ENCODE measurements around the gene IFNA6. TPM values are rescaled to one million over a fixed set of nuclear protein-coding genes. Genes with fewer than 3 reads are reported as not detected.

Gene IFNA6
- not detected in 2 replicates for total RNA-seq (2014; rRNA removed; shearing (Covaris generic))
- total RNA-seq (2022) = not detected in 2 replicates
- not detected for Bru-seq, nascent RNA
- BruChase-seq, experiment 1, labeled RNA remaining after a 6-hour chase = not detected
- not detected for BruChase-seq, experiment 2, labeled RNA remaining after a 2-hour chase
- long read RNA-seq = 0 reads

GRCh38 chr9:21350787-21351186 lies at the start of gene IFNA6:
TSS of gene IFNA6 (minus strand) at chr9:21350887. CDS start at chr9:21350887, 0 bp downstream.
- POLR2A ChIA-PET = no interaction called here
- intact Hi-C loops (cut with micrococcal nuclease; ENCODE audit: unreplicated experiment) = no loop called here
- no peak within 1 kb of the TSS for H2AFZ ChIP-seq (ENCODE audit: low read length)
- H3K9me3 ChIP-seq (ENCODE audit: low read length) = no peaks in the 10 kb centered on the region
- H3K4me2 ChIP-seq (ENCODE audit: low read length) = no peak within 1 kb of the TSS
- no peaks in the 10 kb centered on the region for H3K9me2 ChIP-seq (ENCODE audit: insufficient read depth, low read length)
- BruUV-seq (replicated peaks) = no TSS peak
- CTCF ChIA-PET (ENCODE audit: unreplicated experiment) = no interaction called here
- no peak for DNase-seq (ENCODE audit: low spot score)
- H3K79me2 ChIP-seq (ENCODE audit: insufficient read depth, low read depth, low read length) = no peaks in the 10 kb centered on the region
- H4K20me1 ChIP-seq (ENCODE audit: insufficient read depth, low read length) = no peaks in the 10 kb centered on the region
- no peaks in the 10 kb centered on the region for H3K4me1 ChIP-seq (ENCODE audit: insufficient read depth, low read length, poor library complexity, severe bottlenecking)
- H3K4me3 ChIP-seq (ENCODE audit: low read depth, low read length, poor library complexity, severe bottlenecking) = no peak within 1 kb of the TSS
- TF ChIP-seq CTCF (conservative IDR thresholded peaks at IDR 0.05; ENCODE audit: low read length) (no peak), EZH2phosphoT487 (IDR thresholded peaks at IDR 0.05; ENCODE audit: borderline replicate concordance, low read depth, low read length) (no peak)
- H3K36me3 ChIP-seq (ENCODE audit: insufficient read depth, low read length) = no peaks in the 10 kb centered on the region
- H3K27ac ChIP-seq (ENCODE audit: low read depth, low read length, poor library complexity, severe bottlenecking) = no peak within 1 kb of the TSS

GRCh38 chr9:21399956-21400355 lies 49.3 kb upstream of the IFNA6 start:
- POLR2A ChIA-PET = no interaction called here
- H3K4me3 ChIP-seq (ENCODE audit: low read depth, low read length, poor library complexity, severe bottlenecking) = no peak overlapping the region

More at GRCh38 chr9:21399956-21400355, 49.3 kb upstream of the IFNA6 start:
- CTCF ChIA-PET (ENCODE audit: unreplicated experiment) = no interaction called here
- no peaks in the 10 kb centered on the region for H3K9me3 ChIP-seq (ENCODE audit: low read length)
- H4K20me1 ChIP-seq (ENCODE audit: insufficient read depth, low read length) = no peaks in the 10 kb centered on the region
- no peak overlapping the region for H3K4me2 ChIP-seq (ENCODE audit: low read length)
- no peaks in the 10 kb centered on the region for H3K4me1 ChIP-seq (ENCODE audit: insufficient read depth, low read length, poor library complexity, severe bottlenecking)
- TF ChIP-seq CTCF (conservative IDR thresholded peaks at IDR 0.05; ENCODE audit: low read length) = no peak
- TF ChIP-seq EZH2phosphoT487 (IDR thresholded peaks at IDR 0.05; ENCODE audit: borderline replicate concordance, low read depth, low read length) = no peak
- no peaks in the 10 kb centered on the region for H3K79me2 ChIP-seq (ENCODE audit: insufficient read depth, low read depth, low read length)
- no TSS peak for BruUV-seq (replicated peaks)
- no peak overlapping the region for H3K27ac ChIP-seq (ENCODE audit: low read depth, low read length, poor library complexity, severe bottlenecking)
- intact Hi-C loops (cut with micrococcal nuclease; ENCODE audit: unreplicated experiment) = no loop called here
- H3K36me3 ChIP-seq (ENCODE audit: insufficient read depth, low read length) = no peaks in the 10 kb centered on the region
- no peaks in the 10 kb centered on the region for H3K9me2 ChIP-seq (ENCODE audit: insufficient read depth, low read length)
- H2AFZ ChIP-seq (ENCODE audit: low read length) = no peak overlapping the region
- no peak for DNase-seq (ENCODE audit: low spot score)

Measured in OCI-LY7 (cell line).